ENCODE data around the gene RNF141. TPM values are rescaled to one million over a fixed set of nuclear protein-coding genes. Genes with fewer than 3 reads are reported as not detected.

Gene RNF141
- total RNA-seq, 1 donor from 2014 or later: 30.0 TPM

DNA sequence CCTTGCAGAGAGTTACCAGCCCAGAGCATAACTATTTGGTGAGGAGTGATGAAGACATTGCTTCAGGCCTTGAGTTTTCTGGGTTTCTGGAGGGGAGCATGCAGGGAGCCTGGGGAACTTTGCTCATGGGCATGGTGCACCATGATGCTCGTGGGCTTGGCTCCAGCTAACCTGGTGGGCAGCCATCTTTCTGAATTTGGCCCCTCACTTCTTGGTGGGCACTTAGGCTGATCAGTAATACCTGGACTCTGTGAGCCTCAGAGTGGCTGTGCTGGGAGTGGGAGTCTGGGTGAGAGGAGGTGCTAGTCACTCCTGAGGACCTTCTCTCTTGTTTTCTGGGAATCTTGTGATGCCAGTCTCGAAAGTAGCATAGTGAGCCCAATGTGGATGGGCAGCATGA is 55.3 kb downstream of the RNF141 start:
- H3K9me3 Mint-ChIP-seq (ENCODE audit: unreplicated experiment): no peaks in the 10 kb centered on the region
- TF ChIP-seq CTCF (IDR thresholded peaks at IDR 0.05): no peak
- H3K27me3 Mint-ChIP-seq (ENCODE audit: unreplicated experiment): no peaks in the 10 kb centered on the region
- H3K4me1 Mint-ChIP-seq (ENCODE audit: unreplicated experiment): peaks cover 16% of the 10 kb centered on the region
- no peak overlapping the region for H3K4me3 Mint-ChIP-seq (ENCODE audit: unreplicated experiment)
- DNase-seq (ENCODE audit: extremely low spot score, unreplicated experiment): no peak
- no peak overlapping the region for H3K27ac Mint-ChIP-seq (ENCODE audit: unreplicated experiment)
- no peaks in the 10 kb centered on the region for H3K36me3 Mint-ChIP-seq (ENCODE audit: unreplicated experiment)

DNA sequence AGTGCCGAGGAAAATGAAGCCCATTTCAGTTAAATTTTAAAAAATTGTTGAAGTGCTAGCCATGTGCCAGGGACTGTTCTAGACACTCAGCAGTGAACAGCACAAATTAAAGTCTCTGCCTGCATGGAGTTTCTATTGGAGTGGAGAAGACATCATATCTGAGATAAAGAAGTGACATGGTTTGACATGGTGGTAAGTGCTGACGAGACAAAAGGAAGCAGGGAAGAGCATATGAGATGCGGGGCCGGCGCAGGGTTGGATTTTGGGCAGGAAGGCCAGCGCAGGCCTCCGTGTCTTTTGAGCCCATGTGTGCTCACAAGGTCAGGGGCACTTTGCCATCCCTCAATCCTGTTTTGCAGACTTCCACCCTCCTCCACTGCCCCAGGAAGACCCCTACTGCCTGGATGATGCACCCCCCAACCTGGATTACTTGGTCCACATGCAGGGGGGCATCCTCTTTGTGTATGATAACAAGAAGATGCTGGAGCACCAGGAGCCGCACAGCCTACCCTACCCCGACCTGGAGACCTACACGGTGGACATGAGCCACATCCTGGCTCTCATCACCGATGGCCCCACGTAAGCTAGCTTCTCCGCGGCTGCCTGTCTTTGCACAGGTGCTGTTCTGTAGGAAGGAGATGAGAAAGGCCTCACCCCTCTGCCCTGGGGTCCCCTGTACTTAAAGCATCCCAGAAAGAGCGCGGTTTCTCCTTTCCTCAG is 56.4 kb downstream of the RNF141 start:
- H3K9me3 Mint-ChIP-seq (ENCODE audit: unreplicated experiment): no peaks in the 10 kb centered on the region
- no peak for DNase-seq (ENCODE audit: extremely low spot score, unreplicated experiment)
- peaks cover 6% of the 10 kb centered on the region for H3K4me1 Mint-ChIP-seq (ENCODE audit: unreplicated experiment)
- H3K27ac Mint-ChIP-seq (ENCODE audit: unreplicated experiment): no peak overlapping the region
- H3K4me3 Mint-ChIP-seq (ENCODE audit: unreplicated experiment): no peak overlapping the region
- TF ChIP-seq CTCF (IDR thresholded peaks at IDR 0.05): no peak
- H3K27me3 Mint-ChIP-seq (ENCODE audit: unreplicated experiment): no peaks in the 10 kb centered on the region
- H3K36me3 Mint-ChIP-seq (ENCODE audit: unreplicated experiment): no peaks in the 10 kb centered on the region

DNA sequence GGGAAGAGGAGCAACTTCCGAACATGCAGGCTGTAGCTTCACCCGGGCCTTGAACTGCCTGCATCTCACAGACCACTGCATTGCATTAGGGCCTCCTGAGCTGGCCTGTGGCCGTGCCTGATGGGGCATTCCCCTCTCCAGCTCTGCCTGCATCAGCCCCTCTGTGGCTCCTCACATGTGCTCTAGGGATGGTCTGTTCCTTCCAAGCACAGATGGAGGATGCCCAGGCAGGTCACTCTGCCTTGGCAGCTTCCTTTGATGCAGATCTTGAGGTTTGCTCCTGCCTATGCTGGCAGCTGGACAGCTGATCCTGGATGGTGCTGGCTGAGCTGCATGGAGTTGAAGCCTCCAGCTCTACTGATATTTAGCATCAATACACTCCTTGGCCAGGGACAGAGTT is 57.4 kb downstream of the RNF141 start:
- TF ChIP-seq CTCF (IDR thresholded peaks at IDR 0.05): no peak
- no peak for DNase-seq (ENCODE audit: extremely low spot score, unreplicated experiment)
- Mint-ChIP-seq H3K27me3 (ENCODE audit: unreplicated experiment) (no peaks in the 10 kb centered on the region), H3K36me3 (ENCODE audit: unreplicated experiment) (no peaks in the 10 kb centered on the region), H3K4me3 (ENCODE audit: unreplicated experiment) (no peak overlapping the region), H3K27ac (ENCODE audit: unreplicated experiment) (no peak overlapping the region), H3K9me3 (ENCODE audit: unreplicated experiment) (no peaks in the 10 kb centered on the region), H3K4me1 (ENCODE audit: unreplicated experiment) (peaks cover 6% of the 10 kb centered on the region)

- DNase-seq (ENCODE audit: extremely low spot score, unreplicated experiment): no peak
- H3K4me1 Mint-ChIP-seq (ENCODE audit: unreplicated experiment): peaks cover 3% of the 10 kb centered on the region
- peaks cover 2% of the 10 kb centered on the region for H3K36me3 Mint-ChIP-seq (ENCODE audit: unreplicated experiment)
- H3K27ac Mint-ChIP-seq (ENCODE audit: unreplicated experiment): no peak overlapping the region
- no peak for TF ChIP-seq CTCF (IDR thresholded peaks at IDR 0.05)
- no peaks in the 10 kb centered on the region for H3K9me3 Mint-ChIP-seq (ENCODE audit: unreplicated experiment)
- no peaks in the 10 kb centered on the region for H3K27me3 Mint-ChIP-seq (ENCODE audit: unreplicated experiment)
- H3K4me3 Mint-ChIP-seq (ENCODE audit: unreplicated experiment): no peak overlapping the region
These were observed 57.8 kb downstream of the RNF141 start for GRCh38 chr11:10483174-10483573.

- Mint-ChIP-seq H3K9me3 (ENCODE audit: unreplicated experiment) (no peaks in the 10 kb centered on the region), H3K36me3 (ENCODE audit: unreplicated experiment) (peaks cover 2% of the 10 kb centered on the region), H3K27me3 (ENCODE audit: unreplicated experiment) (no peaks in the 10 kb centered on the region), H3K4me1 (ENCODE audit: unreplicated experiment) (no peaks in the 10 kb centered on the region), H3K4me3 (ENCODE audit: unreplicated experiment) (no peak overlapping the region), H3K27ac (ENCODE audit: unreplicated experiment) (no peak overlapping the region)
- DNase-seq (ENCODE audit: extremely low spot score, unreplicated experiment): no peak
- no peak for TF ChIP-seq CTCF (IDR thresholded peaks at IDR 0.05)
These were observed 59.2 kb downstream of the RNF141 start for GRCh38 chr11:10481560-10482349.
